ENCODE results near the gene ME1.
A peak's percentile ranks its signal among the peaks of the same experiment; 100 is the strongest.

Gene ME1

DNA sequence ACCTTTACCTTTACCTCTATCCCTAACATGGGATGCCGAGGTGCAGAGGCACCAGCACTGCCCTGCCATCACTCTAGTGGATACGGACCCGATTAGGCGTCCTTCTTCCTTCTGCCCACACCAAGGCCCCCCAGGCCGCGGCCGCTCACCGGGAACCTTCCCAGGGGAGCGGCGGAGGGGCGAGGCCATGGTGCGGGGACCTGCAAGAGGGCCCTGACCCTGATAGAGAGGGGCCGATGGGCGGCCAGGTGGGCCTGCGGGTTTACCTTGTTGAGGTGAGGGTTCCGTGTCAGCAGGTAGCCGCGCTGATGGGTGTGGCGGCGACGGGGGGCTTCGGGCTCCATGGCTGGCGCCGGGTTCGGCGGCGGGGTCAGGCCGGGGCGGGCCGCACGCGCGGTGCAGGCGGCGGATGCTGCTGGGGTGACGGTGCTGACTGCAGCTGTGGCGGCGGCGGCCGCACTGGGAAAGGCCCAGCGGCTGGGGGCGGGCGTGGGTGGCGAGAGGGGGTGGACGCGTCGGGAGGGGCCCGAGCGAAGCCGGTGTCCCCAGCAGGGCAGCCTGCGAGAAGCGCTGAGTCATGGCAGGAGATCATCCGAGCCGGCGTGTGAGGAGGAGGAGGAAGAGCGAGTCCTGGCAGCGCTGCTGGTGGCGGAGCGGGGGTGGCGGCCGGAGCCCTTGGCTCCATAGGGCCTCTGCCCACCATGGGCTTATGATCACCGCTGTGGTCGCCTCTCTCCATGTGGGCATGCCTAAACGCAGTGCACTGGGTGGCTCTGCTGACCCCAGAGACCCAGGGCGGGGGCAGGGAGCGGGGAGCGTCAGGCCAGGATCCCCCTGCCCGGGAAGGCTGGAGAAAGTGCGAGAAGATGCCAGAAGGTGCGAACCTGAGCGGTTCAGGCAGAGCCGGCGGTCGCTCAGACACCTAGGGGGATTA, at the start of gene ME1 (continued):
- TF ChIP-seq, protein P1, sequence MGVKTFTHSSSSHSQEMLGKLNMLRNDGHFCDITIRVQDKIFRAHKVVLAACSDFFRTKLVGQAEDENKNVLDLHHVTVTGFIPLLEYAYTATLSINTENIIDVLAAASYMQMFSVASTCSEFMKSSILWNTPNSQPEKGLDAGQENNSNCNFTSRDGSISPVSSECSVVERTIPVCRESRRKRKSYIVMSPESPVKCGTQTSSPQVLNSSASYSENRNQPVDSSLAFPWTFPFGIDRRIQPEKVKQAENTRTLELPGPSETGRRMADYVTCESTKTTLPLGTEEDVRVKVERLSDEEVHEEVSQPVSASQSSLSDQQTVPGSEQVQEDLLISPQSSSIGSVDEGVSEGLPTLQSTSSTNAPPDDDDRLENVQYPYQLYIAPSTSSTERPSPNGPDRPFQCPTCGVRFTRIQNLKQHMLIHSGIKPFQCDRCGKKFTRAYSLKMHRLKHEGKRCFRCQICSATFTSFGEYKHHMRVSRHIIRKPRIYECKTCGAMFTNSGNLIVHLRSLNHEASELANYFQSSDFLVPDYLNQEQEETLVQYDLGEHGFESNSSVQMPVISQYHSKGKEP (tag by site-specific recombination; IDR thresholded peaks at IDR 0.05) = peak; percentile 36; the same call in 1 of the 2 replicates
- TF ChIP-seq, protein P2, sequence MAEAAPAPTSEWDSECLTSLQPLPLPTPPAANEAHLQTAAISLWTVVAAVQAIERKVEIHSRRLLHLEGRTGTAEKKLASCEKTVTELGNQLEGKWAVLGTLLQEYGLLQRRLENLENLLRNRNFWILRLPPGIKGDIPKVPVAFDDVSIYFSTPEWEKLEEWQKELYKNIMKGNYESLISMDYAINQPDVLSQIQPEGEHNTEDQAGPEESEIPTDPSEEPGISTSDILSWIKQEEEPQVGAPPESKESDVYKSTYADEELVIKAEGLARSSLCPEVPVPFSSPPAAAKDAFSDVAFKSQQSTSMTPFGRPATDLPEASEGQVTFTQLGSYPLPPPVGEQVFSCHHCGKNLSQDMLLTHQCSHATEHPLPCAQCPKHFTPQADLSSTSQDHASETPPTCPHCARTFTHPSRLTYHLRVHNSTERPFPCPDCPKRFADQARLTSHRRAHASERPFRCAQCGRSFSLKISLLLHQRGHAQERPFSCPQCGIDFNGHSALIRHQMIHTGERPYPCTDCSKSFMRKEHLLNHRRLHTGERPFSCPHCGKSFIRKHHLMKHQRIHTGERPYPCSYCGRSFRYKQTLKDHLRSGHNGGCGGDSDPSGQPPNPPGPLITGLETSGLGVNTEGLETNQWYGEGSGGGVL (tag by site-specific recombination; IDR thresholded peaks at IDR 0.05) = peak; percentile 92
- 0 out of 2 replicates have a peak, but pooled peaks have one; percentile 20 for TF ChIP-seq ZNF24 (tag by site-specific recombination; IDR thresholded peaks at IDR 0.05)
- TF ChIP-seq ZNF660 (tag by site-specific recombination; IDR thresholded peaks at IDR 0.05) = peak; percentile 86
- no peak for TF ChIP-seq ZNF837 (tag by site-specific recombination; IDR thresholded peaks at IDR 0.05)
- no peak for TF ChIP-seq ZSCAN23 (tag by site-specific recombination; IDR thresholded peaks at IDR 0.05)
- no peak for TF ChIP-seq ZNF221 (tag by site-specific recombination; IDR thresholded peaks at IDR 0.05; ENCODE audit: borderline replicate concordance)
- TF ChIP-seq ZNF629 (tag by site-specific recombination; IDR thresholded peaks at IDR 0.05) = peak; percentile 63
- peak; percentile 76; the same call in 1 of the 2 replicates for TF ChIP-seq ZNF10 (tag by site-specific recombination; IDR thresholded peaks at IDR 0.05)
- peak; percentile 68 for TF ChIP-seq ZNF692 (tag by site-specific recombination; IDR thresholded peaks at IDR 0.05)
- peak; percentile 72; the same call in 1 of the 2 replicates for TF ChIP-seq ZNF184 (tag by site-specific recombination; IDR thresholded peaks at IDR 0.05)
- no peak for TF ChIP-seq ZBTB49 (tag by site-specific recombination; IDR thresholded peaks at IDR 0.05; ENCODE audit: low read depth)
- TF ChIP-seq BCL11B (tag by site-specific recombination; IDR thresholded peaks at IDR 0.05; ENCODE audit: low read depth) = no peak; the same call in 1 of the 2 replicates
- no peak for TF ChIP-seq ZNF391 (tag by site-specific recombination; IDR thresholded peaks at IDR 0.05; ENCODE audit: borderline replicate concordance, low read depth)
- no peak for TF ChIP-seq SCRT1 (tag by site-specific recombination; IDR thresholded peaks at IDR 0.05; ENCODE audit: borderline replicate concordance)
- TF ChIP-seq ZNF133 (tag by site-specific recombination; IDR thresholded peaks at IDR 0.05) = no peak
- TF ChIP-seq ZNF600 (tag by site-specific recombination; IDR thresholded peaks at IDR 0.05) = peak; percentile 96

- no peaks in the 10 kb centered on the region for H3K36me3 ChIP-seq (ENCODE audit: control insufficient read depth in 2 of 2, insufficient read depth in 1 of 2, low read length in 2 of 2)
- POLR2A ChIA-PET = interaction anchor here (0.6 kb wide), 1 partner anchor 31 kb away, joined by 3 read pairs; no protein-coding TSS in a partner anchor
- CTCF ChIA-PET = interaction anchor here (1.0 to 1.2 kb wide), 2 partner anchors 31 to 258 kb away, joined by 3 read pairs; no protein-coding TSS in a partner anchor
- TF ChIP-seq ZIC2 (tag by site-specific recombination; IDR thresholded peaks at IDR 0.05) (no peak), ZFP3 (tag by site-specific recombination; IDR thresholded peaks at IDR 0.05; ENCODE audit: low read depth) (no peak), ZBTB7A (tag by site-specific recombination; IDR thresholded peaks at IDR 0.05; ENCODE audit: low read depth) (no peak), ZNF133 (tag by site-specific recombination; IDR thresholded peaks at IDR 0.05) (no peak), ZBTB49 (tag by site-specific recombination; IDR thresholded peaks at IDR 0.05; ENCODE audit: low read depth) (no peak), ZNF146 (tag by site-specific recombination; IDR thresholded peaks at IDR 0.05) (no peak), ZNF214 (tag by site-specific recombination; IDR thresholded peaks at IDR 0.05; ENCODE audit: borderline replicate concordance) (no peak)
These were observed 49.6 kb upstream of the ME1 start for GRCh38 chr6:83480470-83480869.

More at GRCh38 chr6:83480470-83480869, 49.6 kb upstream of the ME1 start:
- H3K4me3 ChIP-seq (ENCODE audit: low read depth, low read length) = no peak overlapping the region
- H3K27ac ChIP-seq (ENCODE audit: extremely low read depth, low read depth, low read length) = no peak overlapping the region
- H3K9me3 ChIP-seq (ENCODE audit: control insufficient read depth, insufficient read depth, low read depth, low read length) = no peaks in the 10 kb centered on the region
- no peaks in the 10 kb centered on the region for H3K4me1 ChIP-seq (ENCODE audit: control insufficient read depth, insufficient read depth, low read length)
